ENCODE results near the gene PAX2.

DNA sequence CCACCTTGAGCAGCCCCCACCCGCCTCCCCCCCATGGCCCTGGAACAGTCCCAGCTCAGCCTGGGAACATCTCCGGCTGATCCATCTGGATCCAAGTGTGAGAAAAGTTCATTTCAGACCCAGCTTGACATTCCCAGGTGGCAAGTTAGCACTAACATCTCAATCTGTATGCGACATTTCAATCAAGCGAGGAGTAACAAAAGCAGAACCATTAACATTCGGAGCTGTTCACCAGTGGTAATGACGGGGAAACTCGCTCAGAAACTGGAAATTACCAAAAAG lies 65.4 kb downstream of the PAX2 start:
- TF ChIP-seq, protein P1, sequence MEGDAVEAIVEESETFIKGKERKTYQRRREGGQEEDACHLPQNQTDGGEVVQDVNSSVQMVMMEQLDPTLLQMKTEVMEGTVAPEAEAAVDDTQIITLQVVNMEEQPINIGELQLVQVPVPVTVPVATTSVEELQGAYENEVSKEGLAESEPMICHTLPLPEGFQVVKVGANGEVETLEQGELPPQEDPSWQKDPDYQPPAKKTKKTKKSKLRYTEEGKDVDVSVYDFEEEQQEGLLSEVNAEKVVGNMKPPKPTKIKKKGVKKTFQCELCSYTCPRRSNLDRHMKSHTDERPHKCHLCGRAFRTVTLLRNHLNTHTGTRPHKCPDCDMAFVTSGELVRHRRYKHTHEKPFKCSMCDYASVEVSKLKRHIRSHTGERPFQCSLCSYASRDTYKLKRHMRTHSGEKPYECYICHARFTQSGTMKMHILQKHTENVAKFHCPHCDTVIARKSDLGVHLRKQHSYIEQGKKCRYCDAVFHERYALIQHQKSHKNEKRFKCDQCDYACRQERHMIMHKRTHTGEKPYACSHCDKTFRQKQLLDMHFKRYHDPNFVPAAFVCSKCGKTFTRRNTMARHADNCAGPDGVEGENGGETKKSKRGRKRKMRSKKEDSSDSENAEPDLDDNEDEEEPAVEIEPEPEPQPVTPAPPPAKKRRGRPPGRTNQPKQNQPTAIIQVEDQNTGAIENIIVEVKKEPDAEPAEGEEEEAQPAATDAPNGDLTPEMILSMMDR (IDR thresholded peaks at IDR 0.05; ENCODE audit: control extremely low read depth in 1 of 3, insufficient read depth in 1 of 3, low read depth in 1 of 3, low read length in 3 of 3) = no peak
- TF ChIP-seq ZNF274 (IDR thresholded peaks at IDR 0.05; ENCODE audit: borderline replicate concordance, extremely low read depth, low read length) = no peak
- TF ChIP-seq SP4 (IDR thresholded peaks at IDR 0.05; ENCODE audit: low read length) = no peak
- TF ChIP-seq, protein P2, sequence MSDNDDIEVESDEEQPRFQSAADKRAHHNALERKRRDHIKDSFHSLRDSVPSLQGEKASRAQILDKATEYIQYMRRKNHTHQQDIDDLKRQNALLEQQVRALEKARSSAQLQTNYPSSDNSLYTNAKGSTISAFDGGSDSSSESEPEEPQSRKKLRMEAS (IDR thresholded peaks at IDR 0.05) = no peak
- no peak for TF ChIP-seq POLR2A (IDR thresholded peaks at IDR 0.05; ENCODE audit: control extremely low read depth in 1 of 2, low read depth in 2 of 2, low read length in 2 of 2)
- no peak for TF ChIP-seq CEBPB (IDR thresholded peaks at IDR 0.05; ENCODE audit: low read depth, low read length)
- TF ChIP-seq BRCA1 (IDR thresholded peaks at IDR 0.05; ENCODE audit: low read depth, low read length) = no peak
- no peak for TF ChIP-seq HDAC6 (IDR thresholded peaks at IDR 0.05; ENCODE audit: low read depth, low read length)
- TF ChIP-seq RXRA (IDR thresholded peaks at IDR 0.05; ENCODE audit: insufficient read depth, low read depth, low read length) = no peak
- TF ChIP-seq SIN3A (conservative IDR thresholded peaks at IDR 0.05 in 1 of 2, IDR thresholded peaks at IDR 0.05 in 1 of 2; ENCODE audit: low read depth in 1 of 2, low read length in 2 of 2) = no peak
- no peak for TF ChIP-seq EGR1 (IDR thresholded peaks at IDR 0.05; ENCODE audit: borderline replicate concordance, low read depth, low read length)
- no peak for TF ChIP-seq FOSL1 (IDR thresholded peaks at IDR 0.05; ENCODE audit: insufficient read depth, low read depth, low read length)
- TF ChIP-seq SRF (IDR thresholded peaks at IDR 0.05; ENCODE audit: low read depth, low read length) = no peak

Measured in H1 (cell line).